Melanocyte of skin (primary cell): Measurements from ENCODE around the gene GOLGA8A. TPM values are rescaled to one million over a fixed set of nuclear protein-coding genes. Genes with fewer than 3 reads are reported as not detected.

ENCODE experiments used
- total RNA-seq, 2 donors: library from RNA; depleted of rRNA; stranded (reverse); fragments of >200 nt; gene quantifications; 2 replicates each; pipeline ENCODE4 v1.2.3, GENCODE V29; 2012

Gene GOLGA8A
- total RNA-seq: 1 to 10 TPM; 2.3 to 6.2 TPM

DNA sequence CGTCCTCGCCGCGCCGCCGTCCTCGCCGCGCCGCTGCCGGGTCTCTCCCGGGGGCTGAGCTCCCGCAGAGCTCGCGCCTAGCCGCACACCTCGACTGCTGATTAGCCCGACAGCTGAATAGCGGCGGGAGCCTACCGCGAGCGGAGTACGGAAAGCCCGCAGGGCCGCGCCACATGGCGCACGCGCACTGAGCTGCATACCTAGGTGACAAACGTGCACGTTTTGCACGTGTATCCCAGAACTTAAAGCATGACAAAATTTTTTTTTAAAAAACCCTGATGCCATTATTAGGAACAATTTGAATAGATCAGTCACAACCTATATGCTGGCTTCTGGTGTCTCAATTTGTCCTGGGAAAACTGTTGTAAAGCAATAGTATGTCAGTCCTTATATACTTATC, at the start of gene GOLGA8A:
GOLGA8A (minus strand) TSS at position 122 of the 400 bp plus-strand sequence. CDS start 48,117 bp downstream, outside the sequence.

Other genes with a start within 250 kb of the GOLGA8A start
- 10 to 100 TPM; 28.6 to 45.3 TPM for gene KATNBL1, start 227.7 kb downstream of the GOLGA8A start, total RNA-seq
- 100 to 1,000 TPM in 1 of 2 donors, 10 to 100 TPM in 1; 99.8 to 142 TPM for gene EMC4, start 212.8 kb downstream of the GOLGA8A start, total RNA-seq
- 1 to 10 TPM; 6.0 to 7.2 TPM for gene SLC12A6, start 100.0 kb downstream of the GOLGA8A start, total RNA-seq
- gene NOP10, start 94.7 kb downstream of the GOLGA8A start, total RNA-seq: 100 to 1,000 TPM; 276 to 415 TPM
- not detected for gene NUTM1, start 94.5 kb downstream of the GOLGA8A start, total RNA-seq
- gene LPCAT4, start 70.6 kb downstream of the GOLGA8A start, total RNA-seq: 10 to 100 TPM in 1 of 2 donors, 1 to 10 TPM in 1; 5.5 to 11.0 TPM
- 10 to 100 TPM; 11.3 to 13.8 TPM for gene GOLGA8B, start 145.8 kb upstream of the GOLGA8A start, total RNA-seq